ENCODE measurements around the gene IFIH1.

The IFIH1 gene

DNA sequence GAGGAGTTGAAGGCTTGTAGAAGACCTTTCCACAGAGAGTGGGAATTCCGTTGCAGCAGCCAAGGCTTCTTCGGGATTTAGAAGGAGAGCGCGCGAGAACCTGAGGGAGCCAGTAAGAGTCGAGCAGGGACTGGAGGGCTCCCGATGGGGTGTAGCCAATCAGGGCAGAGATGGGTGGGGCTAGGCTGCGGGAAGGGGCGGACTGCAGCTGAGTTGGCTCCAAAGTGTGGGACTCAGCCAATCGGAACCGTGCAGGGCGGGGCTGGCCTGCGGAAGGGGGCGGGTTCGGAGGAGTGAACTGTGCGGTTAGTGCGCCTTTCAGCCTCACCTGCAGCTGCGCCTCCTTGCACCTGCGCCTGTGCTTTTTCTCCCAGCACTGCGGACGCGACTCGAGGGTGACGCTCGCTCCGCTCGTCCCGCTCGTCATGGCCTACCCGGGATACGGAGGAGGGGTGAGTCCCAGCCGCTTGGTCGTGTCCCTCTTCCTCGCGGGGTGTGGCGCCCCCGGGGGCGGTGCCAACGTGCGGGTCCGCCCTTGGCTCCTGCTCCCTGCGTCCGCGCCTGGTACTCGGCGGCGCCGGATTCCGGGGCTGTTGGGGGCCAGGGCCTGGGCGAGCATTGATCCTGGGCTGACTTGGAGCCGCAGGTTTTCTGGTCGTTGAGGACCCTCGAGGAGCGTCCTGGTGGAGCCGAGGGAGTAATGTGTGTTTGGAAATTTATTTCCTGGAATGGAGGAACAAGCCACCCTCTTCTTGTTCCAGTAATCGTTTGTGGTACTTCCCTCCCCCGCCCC, 25.5 kb upstream of the IFIH1 start, which contains the start of gene GCA:
TSS of gene GCA (plus strand) at position 309 of the 793 bp plus-strand sequence. CDS start at position 426, 117 bp downstream.
- no peaks in the 10 kb centered on the region for H3K27me3 ChIP-seq (ENCODE audit: insufficient read depth, poor library complexity, severe bottlenecking)
- H3K27ac ChIP-seq (replicated peaks), result peak within 1 kb of the TSS; percentile 88
- TF ChIP-seq POLR2AphosphoS5 (IDR thresholded peaks at IDR 0.05; ENCODE audit: low read depth) (peak; percentile 56; the same call in 1 of the 2 replicates), SPI1 (IDR thresholded peaks at IDR 0.05; ENCODE audit: borderline replicate concordance, low read depth) (no peak; the same call in 1 of the 2 replicates), GABPA (IDR thresholded peaks at IDR 0.05; ENCODE audit: low read depth) (no peak)
- TF ChIP-seq, protein P1, sequence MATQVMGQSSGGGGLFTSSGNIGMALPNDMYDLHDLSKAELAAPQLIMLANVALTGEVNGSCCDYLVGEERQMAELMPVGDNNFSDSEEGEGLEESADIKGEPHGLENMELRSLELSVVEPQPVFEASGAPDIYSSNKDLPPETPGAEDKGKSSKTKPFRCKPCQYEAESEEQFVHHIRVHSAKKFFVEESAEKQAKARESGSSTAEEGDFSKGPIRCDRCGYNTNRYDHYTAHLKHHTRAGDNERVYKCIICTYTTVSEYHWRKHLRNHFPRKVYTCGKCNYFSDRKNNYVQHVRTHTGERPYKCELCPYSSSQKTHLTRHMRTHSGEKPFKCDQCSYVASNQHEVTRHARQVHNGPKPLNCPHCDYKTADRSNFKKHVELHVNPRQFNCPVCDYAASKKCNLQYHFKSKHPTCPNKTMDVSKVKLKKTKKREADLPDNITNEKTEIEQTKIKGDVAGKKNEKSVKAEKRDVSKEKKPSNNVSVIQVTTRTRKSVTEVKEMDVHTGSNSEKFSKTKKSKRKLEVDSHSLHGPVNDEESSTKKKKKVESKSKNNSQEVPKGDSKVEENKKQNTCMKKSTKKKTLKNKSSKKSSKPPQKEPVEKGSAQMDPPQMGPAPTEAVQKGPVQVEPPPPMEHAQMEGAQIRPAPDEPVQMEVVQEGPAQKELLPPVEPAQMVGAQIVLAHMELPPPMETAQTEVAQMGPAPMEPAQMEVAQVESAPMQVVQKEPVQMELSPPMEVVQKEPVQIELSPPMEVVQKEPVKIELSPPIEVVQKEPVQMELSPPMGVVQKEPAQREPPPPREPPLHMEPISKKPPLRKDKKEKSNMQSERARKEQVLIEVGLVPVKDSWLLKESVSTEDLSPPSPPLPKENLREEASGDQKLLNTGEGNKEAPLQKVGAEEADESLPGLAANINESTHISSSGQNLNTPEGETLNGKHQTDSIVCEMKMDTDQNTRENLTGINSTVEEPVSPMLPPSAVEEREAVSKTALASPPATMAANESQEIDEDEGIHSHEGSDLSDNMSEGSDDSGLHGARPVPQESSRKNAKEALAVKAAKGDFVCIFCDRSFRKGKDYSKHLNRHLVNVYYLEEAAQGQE (IDR thresholded peaks at IDR 0.05; ENCODE audit: insufficient replicate concordance, low read depth), result no peak
- TF ChIP-seq, protein P2, sequence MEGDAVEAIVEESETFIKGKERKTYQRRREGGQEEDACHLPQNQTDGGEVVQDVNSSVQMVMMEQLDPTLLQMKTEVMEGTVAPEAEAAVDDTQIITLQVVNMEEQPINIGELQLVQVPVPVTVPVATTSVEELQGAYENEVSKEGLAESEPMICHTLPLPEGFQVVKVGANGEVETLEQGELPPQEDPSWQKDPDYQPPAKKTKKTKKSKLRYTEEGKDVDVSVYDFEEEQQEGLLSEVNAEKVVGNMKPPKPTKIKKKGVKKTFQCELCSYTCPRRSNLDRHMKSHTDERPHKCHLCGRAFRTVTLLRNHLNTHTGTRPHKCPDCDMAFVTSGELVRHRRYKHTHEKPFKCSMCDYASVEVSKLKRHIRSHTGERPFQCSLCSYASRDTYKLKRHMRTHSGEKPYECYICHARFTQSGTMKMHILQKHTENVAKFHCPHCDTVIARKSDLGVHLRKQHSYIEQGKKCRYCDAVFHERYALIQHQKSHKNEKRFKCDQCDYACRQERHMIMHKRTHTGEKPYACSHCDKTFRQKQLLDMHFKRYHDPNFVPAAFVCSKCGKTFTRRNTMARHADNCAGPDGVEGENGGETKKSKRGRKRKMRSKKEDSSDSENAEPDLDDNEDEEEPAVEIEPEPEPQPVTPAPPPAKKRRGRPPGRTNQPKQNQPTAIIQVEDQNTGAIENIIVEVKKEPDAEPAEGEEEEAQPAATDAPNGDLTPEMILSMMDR (IDR thresholded peaks at IDR 0.05; ENCODE audit: insufficient read depth, low read length), result no peak

DNA sequence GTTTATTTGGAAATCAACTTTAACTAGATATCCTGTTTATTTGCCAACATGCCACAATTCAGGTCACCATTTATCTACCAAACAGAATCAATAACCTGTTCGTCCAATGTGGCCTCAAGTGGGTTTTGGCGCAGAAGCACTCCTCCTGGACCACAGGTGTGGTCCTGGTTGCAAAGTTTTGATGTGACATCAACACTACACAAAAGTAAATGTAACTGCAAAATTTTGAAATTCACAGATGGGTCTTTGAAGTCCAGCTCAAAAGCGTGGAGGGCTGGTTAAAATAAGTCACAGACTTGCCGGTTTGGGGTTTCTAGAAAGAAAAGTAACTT, 25.0 kb upstream of the IFIH1 start:
- TF ChIP-seq POLR2AphosphoS5 (IDR thresholded peaks at IDR 0.05; ENCODE audit: low read depth) (no peak), SPI1 (IDR thresholded peaks at IDR 0.05; ENCODE audit: borderline replicate concordance, low read depth) (no peak), GABPA (IDR thresholded peaks at IDR 0.05; ENCODE audit: low read depth) (no peak)
- TF ChIP-seq, protein P2 (IDR thresholded peaks at IDR 0.05; ENCODE audit: insufficient read depth, low read length), result no peak
- TF ChIP-seq, protein P1 (IDR thresholded peaks at IDR 0.05; ENCODE audit: insufficient replicate concordance, low read depth), result no peak
- Histone ChIP-seq H3K4me3 (replicated peaks; ENCODE audit: insufficient read depth, low read length) (peak overlapping the region; percentile 98), H3K27ac (replicated peaks) (peak overlapping the region; percentile 88), H3K27me3 (ENCODE audit: insufficient read depth, poor library complexity, severe bottlenecking) (no peaks in the 10 kb centered on the region)
- DNase-seq (ENCODE audit: low read depth in 1 of 2, low spot score in 1 of 2), result no peak

More for the DNA sequence above, 25.5 kb upstream of the IFIH1 start, which contains the start of gene GCA:
- DNase-seq (ENCODE audit: low read depth in 1 of 2, low spot score in 1 of 2), result peak; percentile 87 to 99
- H3K4me3 ChIP-seq (replicated peaks; ENCODE audit: insufficient read depth, low read length), result peak within 1 kb of the TSS; percentile 98

DNA sequence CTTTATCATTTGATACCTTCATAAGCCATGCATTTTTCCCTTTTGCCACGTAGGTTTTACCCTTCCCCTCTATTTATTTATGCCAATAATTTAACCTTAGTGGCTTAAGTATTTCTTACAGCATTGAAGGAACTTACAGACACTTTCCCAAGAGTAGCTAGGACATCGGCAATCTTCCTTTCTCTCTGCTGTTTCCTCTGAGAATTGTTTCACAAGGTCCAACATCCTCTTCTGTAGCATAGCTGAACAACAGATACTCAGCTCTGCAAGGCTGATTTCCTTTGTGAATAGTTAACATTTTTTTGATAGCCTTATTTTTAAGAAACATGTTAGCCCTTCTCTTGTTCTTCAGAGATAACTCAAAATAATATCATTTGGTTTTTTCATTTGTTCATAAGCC, 24.4 kb upstream of the IFIH1 start:
- peak in 1 of 2 experiments; percentile 63 for DNase-seq (ENCODE audit: low read depth in 1 of 2, low spot score in 1 of 2)
- TF ChIP-seq GABPA (IDR thresholded peaks at IDR 0.05; ENCODE audit: low read depth), result no peak
- TF ChIP-seq POLR2AphosphoS5 (IDR thresholded peaks at IDR 0.05; ENCODE audit: low read depth), result no peak
- TF ChIP-seq, protein P2 (IDR thresholded peaks at IDR 0.05; ENCODE audit: insufficient read depth, low read length), result no peak
- TF ChIP-seq, protein P1 (IDR thresholded peaks at IDR 0.05; ENCODE audit: insufficient replicate concordance, low read depth), result no peak
- no peak for TF ChIP-seq SPI1 (IDR thresholded peaks at IDR 0.05; ENCODE audit: borderline replicate concordance, low read depth)
- Histone ChIP-seq H3K27ac (replicated peaks) (peak overlapping the region; percentile 88), H3K27me3 (ENCODE audit: insufficient read depth, poor library complexity, severe bottlenecking) (no peaks in the 10 kb centered on the region), H3K4me3 (replicated peaks; ENCODE audit: insufficient read depth, low read length) (peak overlapping the region; percentile 98; the same call in 1 of the 2 replicates)

All from HL-60 (cell line).